HepG2 (cell line): ENCODE results near the gene TRIM36. TPM values are rescaled to one million over a fixed set of nuclear protein-coding genes. Genes with fewer than 3 reads are reported as not detected.

Experiments
- ATAC-seq: fragments of 200-7000 bp; cut with Tn5 transposase; 3 replicates; pipeline ENCODE4 v1.9.1; 2020; ENCODE audit warnings: mild to moderate bottlenecking, moderate library complexity
- BruUV-seq: library from RNA; stranded (reverse); fragments of 400-500 nt; replicated peaks from 2 replicates; lab custom pipeline; 2021; lab: Mats Ljungman, UMichigan
- CTCF ChIA-PET: fragments of 300-600 bp; formaldehyde crosslinking; extraction: SDS; loops from one replicate; lab custom pipeline; 2021; ENCODE audit warnings: low total read pairs, inconsistent platforms, low intra/inter-chr PET ratio; lab: Yijun Ruan, JAX
- POLR2A ChIA-PET: fragments of 350-600 bp; sonication (Branson Sonifier 250); formaldehyde crosslinking; loops from one replicate; lab custom pipeline; 2020; ENCODE audit warnings: antibody characterized with exemption, inconsistent platforms; lab: Yijun Ruan, JAX
- DNase-seq: peaks from one replicate; pipeline ENCODE4 v3.0.0-alpha.2; 2015; ENCODE audit warnings: low spot score
- FAIRE-seq: peaks from 3 replicates; lab custom pipeline; 2011; peaks lifted over from hg19 to GRCh38; lab: Jason Lieb, UNC
- H2AFZ ChIP-seq: one replicate; pipeline ENCODE4 v1.6.1; 2011; ENCODE audit warnings: low read length, inconsistent platforms
- H3K27ac ChIP-seq: fragments of 300-600 bp; 3 replicates; pipeline ENCODE4 v1.8.0; 2011; ENCODE audit warnings: mixed run types, mild to moderate bottlenecking, mixed read lengths, low read length, inconsistent platforms; ENCODE audit not compliant: insufficient read depth; ENCODE audit errors: extremely low read length
- H3K27me3 ChIP-seq, 2 experiments: fragments of 200-600 bp in 1 of 2; 2 replicates in 1 of 2; 3 replicates in 1 of 2; pipeline versions ENCODE4 v1.6.0 to v1.8.0; 2011; ENCODE audit warnings: low read length in 2 of 2, mild to moderate bottlenecking in 2 of 2, moderate library complexity in 2 of 2, inconsistent platforms in 1 of 2; ENCODE audit not compliant: insufficient read depth in 2 of 2, control insufficient read depth in 1 of 2
- H3K36me3 ChIP-seq, 2 experiments: fragments of 200-600 bp in 1 of 2; replicated peaks in 1 of 2; 2 replicates in 1 of 2; 3 replicates in 1 of 2; pipeline versions ENCODE4 v1.5.1 to v1.8.0; 2011; ENCODE audit warnings: low read length in 2 of 2, inconsistent platforms in 1 of 2; ENCODE audit not compliant: insufficient read depth in 2 of 2, control insufficient read depth in 1 of 2
- H3K4me1 ChIP-seq: 2 replicates; pipeline ENCODE4 v1.5.1; 2012; ENCODE audit warnings: low read length, inconsistent platforms; ENCODE audit not compliant: insufficient read depth
- H3K4me2 ChIP-seq: 2 replicates; pipeline ENCODE4 v1.6.0; 2011; ENCODE audit warnings: low read depth, low read length, inconsistent platforms
- H3K4me3 ChIP-seq, 3 experiments: fragments of 200-600 bp in 1 of 3; sonication (generic), shearing (Covaris generic) in 1 of 3; replicated peaks in 1 of 3; 2 replicates each; pipeline ENCODE4 v1.5.1; 2011 to 2016; ENCODE audit warnings: low read length in 3 of 3, inconsistent platforms in 2 of 3, low read depth in 2 of 3, mild to moderate bottlenecking in 2 of 3, control low read depth in 1 of 3, mixed read lengths in 1 of 3; ENCODE audit not compliant: insufficient read depth in 1 of 3
- H3K79me2 ChIP-seq: one replicate; pipeline ENCODE4 v1.6.1; 2011; ENCODE audit warnings: low read length, inconsistent platforms; ENCODE audit not compliant: insufficient read depth
- H3K9ac ChIP-seq: 2 replicates; pipeline ENCODE4 v1.6.0; 2011; ENCODE audit warnings: mild to moderate bottlenecking, low read depth, low read length, inconsistent platforms; ENCODE audit not compliant: insufficient read depth
- H3K9me3 ChIP-seq: 2 replicates; pipeline ENCODE4 v1.5.1; 2012; ENCODE audit warnings: mild to moderate bottlenecking, low read length
- H4K20me1 ChIP-seq: 2 replicates; pipeline ENCODE4 v1.6.0; 2011; ENCODE audit warnings: inconsistent platforms, mild to moderate bottlenecking, low read length, moderate library complexity; ENCODE audit not compliant: insufficient read depth
- E2F5 ChIP-seq: sonication (generic); formaldehyde crosslinking; conservative IDR thresholded peaks from 2 replicates; pipeline ENCODE4 v1.4.0; 2020; ENCODE audit warnings: missing genetic modification reagents
- MAFK ChIP-seq, 2 experiments: IDR thresholded peaks in 1 of 2; conservative IDR thresholded peaks in 1 of 2; 2 replicates each; pipeline ENCODE4 v1.6.1; 2011; ENCODE audit warnings: improper control_type of control experiment in 2 of 2, low read length in 2 of 2
- WGBS: methylation state at CpG from one replicate; pipeline ENCODE4 v1.1.6; 2017; ENCODE audit warnings: low lambda C conversion rate; 5-methylcytosine and 5-hydroxymethylcytosine counted together
- in situ Hi-C: cut with HindIII; loops from 2 replicates; pipeline ENCODE4 v1.10.0; 2017; ENCODE audit warnings: low pct_unique_long_range_greater_than_20kb; ENCODE audit not compliant: extremely low pct_ligation_motif_present
- intact Hi-C: fragments of 100-400 bp; cut with micrococcal nuclease; formaldehyde crosslinking; loops from one replicate; pipeline ENCODE4 v1.10.0; 2022; ENCODE audit not compliant: unreplicated experiment
- polyA plus RNA-seq, 8 experiments: library from polyadenylated mRNA; depleted of rRNA in 3 of 8; stranded (reverse) in 7 of 8; unstranded in 1 of 8; fragments of >200 nt; fragmentation: Illumina TruSeq in 4 of 8; extraction: Trizol in 4 of 8; gene quantifications; 2 replicates each; pipeline versions ENCODE4 v1.2.1 to v1.2.3, GENCODE V29; 2011 to 2016; ENCODE audit warnings: low read depth in 4 of 8, missing spikeins in 1 of 8, mixed read lengths in 1 of 8; ENCODE audit not compliant: insufficient read depth in 1 of 8
- total RNA-seq, 5 experiments: library from RNA; depleted of rRNA; stranded (reverse); fragments of >200 nt; fragmentation: Illumina TruSeq; extraction: Trizol; gene quantifications; 2 replicates each; pipeline ENCODE4 v1.2.3, GENCODE V29; 2016; ENCODE audit warnings: low read depth in 1 of 5

TRIM36 gene
- total and polyA plus RNA-seq, 2 of the 13 experiments (the other 11 are each of a cell fraction or from before 2014, with no cell fraction given) = 1.7 to 2.4 TPM

GRCh38 chr5:115079924-115080623 is 89.6 kb downstream of the TRIM36 start:
- intact Hi-C loops = no loop called here
- POLR2A ChIA-PET = no interaction called here
- no peaks in the 10 kb centered on the region for H4K20me1 ChIP-seq
- FAIRE-seq (no peak), ATAC-seq (no peak), DNase-seq (no peak)
- no peaks in the 10 kb centered on the region for H3K9me3 ChIP-seq
- CTCF ChIA-PET = no interaction called here
- H3K36me3 ChIP-seq = no peaks in the 10 kb centered on the region
- no peak overlapping the region for H3K4me3 ChIP-seq
- H3K79me2 ChIP-seq = no peaks in the 10 kb centered on the region
- 0% methylated on average over 2 of the region's 2 CpGs for WGBS
- no TSS peak for BruUV-seq
- no peaks in the 10 kb centered on the region for H3K4me1 ChIP-seq
- no peak overlapping the region for H2AFZ ChIP-seq
- TF ChIP-seq E2F5 (CRISPR knock-in tag) = no peak
- peak in 1 of 2 experiments; percentile 27; a peak in 2 of 4 replicates for TF ChIP-seq MAFK (conservative IDR thresholded peaks at IDR 0.05 in 1 of 2, IDR thresholded peaks at IDR 0.05 in 1 of 2; ENCODE audit: low read length in 2 of 2)
- 0 out of 5 replicates have a peak, but pooled peaks cover 0 to 2% of the 10 kb centered on the region in 2 experiments for H3K27me3 ChIP-seq
- in situ Hi-C loops = no loop called here
- H3K4me2 ChIP-seq = no peak overlapping the region
- H3K9ac ChIP-seq = no peak overlapping the region
- no peak overlapping the region for H3K27ac ChIP-seq

Other genes with a start within 250 kb of the TRIM36 start
- 42.7 and 72.3 TPM in 2 replicates for gene PGGT1B, start 93.0 kb upstream of the TRIM36 start, total RNA-seq (2016; rRNA removed; fragmentation: Illumina TruSeq; extraction: Trizol)
- gene PGGT1B, start 93.0 kb upstream of the TRIM36 start, polyA plus RNA-seq (2011; rRNA removed) = 2.4 and 2.9 TPM in 2 replicates
- 2.8 and 3.3 TPM in 2 replicates for gene CCDC112, start 126.7 kb upstream of the TRIM36 start, total RNA-seq (2016; rRNA removed; fragmentation: Illumina TruSeq; extraction: Trizol)
- gene CCDC112, start 126.7 kb upstream of the TRIM36 start, polyA plus RNA-seq (2011; rRNA removed) = 0.78 and 1.1 TPM in 2 replicates